Hepatocyte (in vitro differentiated cells): ENCODE data around the gene SLC14A1.

ENCODE experiments used
- CTCF ChIP-seq: fragments of 200-600 bp; sonication (generic); IDR thresholded peaks from 2 replicates; pipeline ENCODE4 v1.5.1; 2016; ENCODE audit warnings: antibody characterized with exemption, mild to moderate bottlenecking; ENCODE audit not compliant: poor library complexity
- EZH2 ChIP-seq: fragments of 200-600 bp; sonication (generic); IDR thresholded peaks from 2 replicates; pipeline ENCODE4 v1.6.1; 2016; ENCODE audit warnings: antibody characterized with exemption, mild to moderate bottlenecking, borderline replicate concordance
- EZH2phosphoT487 ChIP-seq: fragments of 200-600 bp; sonication (generic); IDR thresholded peaks from one replicate; pipeline ENCODE4 v1.6.1; 2018; ENCODE audit warnings: antibody characterized with exemption, mild to moderate bottlenecking, low read depth, moderate library complexity; ENCODE audit not compliant: unreplicated experiment, severe bottlenecking

GRCh38 chr18:45688113-45688512 is 35.9 kb upstream of the SLC14A1 start:
- TF ChIP-seq CTCF (no peak), EZH2 (no peak), EZH2phosphoT487 (no peak)
